Measurements from ENCODE around the gene HAPLN2.

HAPLN2 gene

GRCh38 chr1:156659988-156660751 is 41.0 kb downstream of the HAPLN2 start:
- in situ Hi-C loops (cut with MboI; ENCODE audit: low sequenced_read_pairs), result no loop called here

- in situ Hi-C loops (cut with MboI; ENCODE audit: low sequenced_read_pairs), result no loop called here
These were observed 41.5 kb downstream of the HAPLN2 start for GRCh38 chr1:156660752-156661112.

GRCh38 chr1:156662005-156662799 is 43.0 kb downstream of the HAPLN2 start:
- in situ Hi-C loops (cut with MboI; ENCODE audit: low sequenced_read_pairs), result no loop called here

GRCh38 chr1:156662800-156663055 is 43.5 kb downstream of the HAPLN2 start:
- in situ Hi-C loops (cut with MboI; ENCODE audit: low sequenced_read_pairs), result no loop called here

- in situ Hi-C loops (cut with MboI; ENCODE audit: low sequenced_read_pairs), result no loop called here
These were observed 44.0 kb downstream of the HAPLN2 start for GRCh38 chr1:156663178-156663577.

GRCh38 chr1:156664046-156664766 is 45.0 kb downstream of the HAPLN2 start:
- in situ Hi-C loops (cut with MboI; ENCODE audit: low sequenced_read_pairs), result no loop called here

GRCh38 chr1:156664767-156665411 is 45.7 kb downstream of the HAPLN2 start:
- in situ Hi-C loops (cut with MboI; ENCODE audit: low sequenced_read_pairs), result no loop called here

GRCh38 chr1:156665539-156665938 is 46.3 kb downstream of the HAPLN2 start:
- in situ Hi-C loops (cut with MboI; ENCODE audit: low sequenced_read_pairs), result no loop called here

GRCh38 chr1:156666862-156667609 is 47.8 kb downstream of the HAPLN2 start:
- in situ Hi-C loops (cut with MboI; ENCODE audit: low sequenced_read_pairs), result no loop called here

- in situ Hi-C loops (cut with MboI; ENCODE audit: low sequenced_read_pairs), result no loop called here
These were observed 48.4 kb downstream of the HAPLN2 start for GRCh38 chr1:156667610-156667967.

GRCh38 chr1:156667968-156668709 is 48.9 kb downstream of the HAPLN2 start:
- in situ Hi-C loops (cut with MboI; ENCODE audit: low sequenced_read_pairs), result no loop called here

GRCh38 chr1:156668801-156669637 is 49.8 kb downstream of the HAPLN2 start:
- in situ Hi-C loops (cut with MboI; ENCODE audit: low sequenced_read_pairs), result no loop called here

GRCh38 chr1:156669794-156670193 is 50.6 kb downstream of the HAPLN2 start:
- in situ Hi-C loops (cut with MboI; ENCODE audit: low sequenced_read_pairs), result loop anchor here (10.0 kb wide), 1 partner anchor 45 kb away; no protein-coding TSS in a partner anchor

GRCh38 chr1:156670359-156670758 is 51.1 kb downstream of the HAPLN2 start:
- in situ Hi-C loops (cut with MboI; ENCODE audit: low sequenced_read_pairs), result loop anchor here (10.0 kb wide), 1 partner anchor 46 kb away; no protein-coding TSS in a partner anchor

- in situ Hi-C loops (cut with MboI; ENCODE audit: low sequenced_read_pairs), result loop anchor here (10.0 kb wide), 1 partner anchor 46 kb away; no protein-coding TSS in a partner anchor
These were observed 51.6 kb downstream of the HAPLN2 start for GRCh38 chr1:156670791-156671190.

- in situ Hi-C loops (cut with MboI; ENCODE audit: low sequenced_read_pairs), result loop anchor here (10.0 kb wide), 1 partner anchor 47 kb away; no protein-coding TSS in a partner anchor
These were observed 52.6 kb downstream of the HAPLN2 start for GRCh38 chr1:156671804-156672203.

- in situ Hi-C loops (cut with MboI; ENCODE audit: low sequenced_read_pairs), result loop anchor here (10.0 kb wide), 1 partner anchor 49 kb away; no protein-coding TSS in a partner anchor
These were observed 54.3 kb downstream of the HAPLN2 start for GRCh38 chr1:156673387-156674121.

All from HL-60/S4 treated with retinoic acid at 250 ng/mL for 4 days and 3 days (cell line).